ENCODE measurements around the gene UCP2. TPM values are rescaled to one million over a fixed set of nuclear protein-coding genes. Genes with fewer than 3 reads are reported as not detected.

The UCP2 gene
- total and polyA plus RNA-seq, 9 of the 15 experiments (the other 6 are each of a cell fraction or from before 2014, with no cell fraction given) = 19.2 to 216 (median 87.9) TPM

DNA sequence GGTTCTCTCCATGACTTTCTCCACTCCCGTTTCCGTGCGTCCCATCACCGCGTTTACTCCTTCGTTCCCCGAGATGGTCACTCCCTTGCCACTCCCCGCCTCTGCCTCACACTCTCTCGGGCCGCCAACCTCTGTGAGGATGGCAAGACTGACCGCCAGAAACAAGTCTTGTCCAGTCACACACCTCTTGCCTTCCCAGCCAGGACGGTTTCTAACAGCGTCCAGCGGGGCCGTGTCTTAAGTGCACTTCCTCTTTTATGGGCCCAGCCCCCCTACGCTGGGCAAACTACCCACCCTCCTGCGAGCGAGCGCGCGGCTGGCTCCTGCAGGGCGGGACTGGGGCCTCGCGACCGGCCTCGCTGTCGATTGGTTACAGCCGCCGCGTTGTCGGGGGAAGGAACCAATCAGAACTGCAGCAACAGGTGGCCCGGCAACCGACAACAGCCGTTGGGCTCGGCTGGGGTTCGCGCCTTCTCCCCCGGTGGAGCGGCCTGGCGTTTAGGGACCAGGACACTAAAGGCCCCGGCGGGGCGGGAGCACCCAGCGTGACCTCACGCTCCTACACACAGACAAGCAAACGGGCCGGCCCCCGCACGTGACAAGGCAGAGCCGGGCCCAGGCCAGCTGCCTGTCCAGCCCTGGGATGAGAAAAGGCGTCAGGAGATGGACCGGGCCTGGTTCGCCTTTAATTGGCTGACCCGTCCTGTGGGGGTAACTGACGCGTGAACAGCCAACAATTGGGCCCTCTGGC, 522 bp upstream of the UCP2 start (continued):
- TF ChIP-seq ZNF197 (CRISPR knock-in tag; IDR thresholded peaks at IDR 0.05; ENCODE audit: low read depth) (no peak), ETV6 (IDR thresholded peaks at IDR 0.05; ENCODE audit: borderline replicate concordance in 1 of 2, low read depth in 2 of 2, low read length in 1 of 2) (no peak; a peak in 1 of 4 replicates), ETV6 (CRISPR knock-in tag; IDR thresholded peaks at IDR 0.05; ENCODE audit: borderline replicate concordance) (no peak), DMBX1 (CRISPR knock-in tag; IDR thresholded peaks at IDR 0.05; ENCODE audit: borderline replicate concordance) (no peak; the same call in none of the 2 replicates), E2F3 (CRISPR knock-in tag; IDR thresholded peaks at IDR 0.05) (peak; percentile 63), NBN (IDR thresholded peaks at IDR 0.05; ENCODE audit: low read depth) (peak; percentile 83), ERF (CRISPR knock-in tag; IDR thresholded peaks at IDR 0.05) (peak; percentile 53; the same call in 1 of the 2 replicates), ZNF232 (CRISPR knock-in tag; IDR thresholded peaks at IDR 0.05) (peak; percentile 87; the same call in 1 of the 2 replicates), TAF7 (tag; IDR thresholded peaks at IDR 0.05) (peak; percentile 91), MEIS2 (IDR thresholded peaks at IDR 0.05; ENCODE audit: partially characterized antibody) (no peak), POLR2A (conservative IDR thresholded peaks at IDR 0.05) (peak; percentile 95), ZBTB1 (CRISPR knock-in tag; IDR thresholded peaks at IDR 0.05; ENCODE audit: borderline replicate concordance, low read depth) (peak; percentile 77), KAT7 (CRISPR knock-in tag; IDR thresholded peaks at IDR 0.05; ENCODE audit: borderline replicate concordance) (peak; percentile 70; the same call in 1 of the 2 replicates), ZNF57 (CRISPR knock-in tag; IDR thresholded peaks at IDR 0.05) (0 out of 2 replicates have a peak, but pooled peaks have one; percentile 46), ATF7 (IDR thresholded peaks at IDR 0.05) (peak; percentile 93), RFX7 (CRISPR knock-in tag; IDR thresholded peaks at IDR 0.05) (no peak)
- TF ChIP-seq, protein P1, sequence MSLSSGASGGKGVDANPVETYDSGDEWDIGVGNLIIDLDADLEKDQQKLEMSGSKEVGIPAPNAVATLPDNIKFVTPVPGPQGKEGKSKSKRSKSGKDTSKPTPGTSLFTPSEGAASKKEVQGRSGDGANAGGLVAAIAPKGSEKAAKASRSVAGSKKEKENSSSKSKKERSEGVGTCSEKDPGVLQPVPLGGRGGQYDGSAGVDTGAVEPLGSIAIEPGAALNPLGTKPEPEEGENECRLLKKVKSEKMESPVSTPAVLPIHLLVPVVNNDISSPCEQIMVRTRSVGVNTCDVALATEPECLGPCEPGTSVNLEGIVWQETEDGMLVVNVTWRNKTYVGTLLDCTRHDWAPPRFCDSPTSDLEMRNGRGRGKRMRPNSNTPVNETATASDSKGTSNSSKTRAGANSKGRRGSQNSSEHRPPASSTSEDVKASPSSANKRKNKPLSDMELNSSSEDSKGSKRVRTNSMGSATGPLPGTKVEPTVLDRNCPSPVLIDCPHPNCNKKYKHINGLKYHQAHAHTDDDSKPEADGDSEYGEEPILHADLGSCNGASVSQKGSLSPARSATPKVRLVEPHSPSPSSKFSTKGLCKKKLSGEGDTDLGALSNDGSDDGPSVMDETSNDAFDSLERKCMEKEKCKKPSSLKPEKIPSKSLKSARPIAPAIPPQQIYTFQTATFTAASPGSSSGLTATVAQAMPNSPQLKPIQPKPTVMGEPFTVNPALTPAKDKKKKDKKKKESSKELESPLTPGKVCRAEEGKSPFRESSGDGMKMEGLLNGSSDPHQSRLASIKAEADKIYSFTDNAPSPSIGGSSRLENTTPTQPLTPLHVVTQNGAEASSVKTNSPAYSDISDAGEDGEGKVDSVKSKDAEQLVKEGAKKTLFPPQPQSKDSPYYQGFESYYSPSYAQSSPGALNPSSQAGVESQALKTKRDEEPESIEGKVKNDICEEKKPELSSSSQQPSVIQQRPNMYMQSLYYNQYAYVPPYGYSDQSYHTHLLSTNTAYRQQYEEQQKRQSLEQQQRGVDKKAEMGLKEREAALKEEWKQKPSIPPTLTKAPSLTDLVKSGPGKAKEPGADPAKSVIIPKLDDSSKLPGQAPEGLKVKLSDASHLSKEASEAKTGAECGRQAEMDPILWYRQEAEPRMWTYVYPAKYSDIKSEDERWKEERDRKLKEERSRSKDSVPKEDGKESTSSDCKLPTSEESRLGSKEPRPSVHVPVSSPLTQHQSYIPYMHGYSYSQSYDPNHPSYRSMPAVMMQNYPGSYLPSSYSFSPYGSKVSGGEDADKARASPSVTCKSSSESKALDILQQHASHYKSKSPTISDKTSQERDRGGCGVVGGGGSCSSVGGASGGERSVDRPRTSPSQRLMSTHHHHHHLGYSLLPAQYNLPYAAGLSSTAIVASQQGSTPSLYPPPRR (CRISPR knock-in tag; IDR thresholded peaks at IDR 0.05; ENCODE audit: borderline replicate concordance) = 0 out of 2 replicates have a peak, but pooled peaks have one; percentile 29
- TF ChIP-seq, protein P2, sequence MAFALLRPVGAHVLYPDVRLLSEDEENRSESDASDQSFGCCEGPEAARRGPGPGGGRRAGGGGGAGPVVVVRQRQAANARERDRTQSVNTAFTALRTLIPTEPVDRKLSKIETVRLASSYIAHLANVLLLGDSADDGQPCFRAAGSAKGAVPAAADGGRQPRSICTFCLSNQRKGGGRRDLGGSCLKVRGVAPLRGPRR (CRISPR knock-in tag; IDR thresholded peaks at IDR 0.05) = peak; percentile 89
- TF ChIP-seq, protein P3, sequence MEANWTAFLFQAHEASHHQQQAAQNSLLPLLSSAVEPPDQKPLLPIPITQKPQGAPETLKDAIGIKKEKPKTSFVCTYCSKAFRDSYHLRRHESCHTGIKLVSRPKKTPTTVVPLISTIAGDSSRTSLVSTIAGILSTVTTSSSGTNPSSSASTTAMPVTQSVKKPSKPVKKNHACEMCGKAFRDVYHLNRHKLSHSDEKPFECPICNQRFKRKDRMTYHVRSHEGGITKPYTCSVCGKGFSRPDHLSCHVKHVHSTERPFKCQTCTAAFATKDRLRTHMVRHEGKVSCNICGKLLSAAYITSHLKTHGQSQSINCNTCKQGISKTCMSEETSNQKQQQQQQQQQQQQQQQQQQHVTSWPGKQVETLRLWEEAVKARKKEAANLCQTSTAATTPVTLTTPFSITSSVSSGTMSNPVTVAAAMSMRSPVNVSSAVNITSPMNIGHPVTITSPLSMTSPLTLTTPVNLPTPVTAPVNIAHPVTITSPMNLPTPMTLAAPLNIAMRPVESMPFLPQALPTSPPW (CRISPR knock-in tag; IDR thresholded peaks at IDR 0.05) = peak; percentile 95
- TF ChIP-seq, protein P4, sequence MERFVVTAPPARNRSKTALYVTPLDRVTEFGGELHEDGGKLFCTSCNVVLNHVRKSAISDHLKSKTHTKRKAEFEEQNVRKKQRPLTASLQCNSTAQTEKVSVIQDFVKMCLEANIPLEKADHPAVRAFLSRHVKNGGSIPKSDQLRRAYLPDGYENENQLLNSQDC (CRISPR knock-in tag; IDR thresholded peaks at IDR 0.05) = no peak

Data from K562 (cell line).